Measurements from ENCODE around the gene ANXA6.

ANXA6 gene

GRCh38 chr5:151151263-151151660 lies 6.3 kb downstream of the ANXA6 start:
- DNase-seq = no peak

GRCh38 chr5:151150471-151151262 lies 6.9 kb downstream of the ANXA6 start:
- no peak for DNase-seq

GRCh38 chr5:151148583-151148982 lies 9.0 kb downstream of the ANXA6 start:
- DNase-seq = no peak

GRCh38 chr5:151147033-151147432 lies 10.5 kb downstream of the ANXA6 start:
- DNase-seq = no peak

GRCh38 chr5:151146061-151146460 lies 11.5 kb downstream of the ANXA6 start:
- DNase-seq = no peak

- DNase-seq = no peak
Observed at GRCh38 chr5:151144922-151145321, 12.7 kb downstream of the ANXA6 start.

GRCh38 chr5:151144275-151144674 lies 13.3 kb downstream of the ANXA6 start:
- DNase-seq = no peak

- DNase-seq = no peak
Observed at GRCh38 chr5:151143645-151144044, 13.9 kb downstream of the ANXA6 start.

GRCh38 chr5:151142933-151143332 lies 14.6 kb downstream of the ANXA6 start:
- DNase-seq = no peak

GRCh38 chr5:151141535-151141934 lies 16.0 kb downstream of the ANXA6 start:
- no peak for DNase-seq

GRCh38 chr5:151140686-151141459 lies 16.7 kb downstream of the ANXA6 start:
- no peak for DNase-seq

- DNase-seq = no peak
Observed at GRCh38 chr5:151139646-151140045, 17.9 kb downstream of the ANXA6 start.

- no peak for DNase-seq
Observed at GRCh38 chr5:151139015-151139414, 18.6 kb downstream of the ANXA6 start.

GRCh38 chr5:151138114-151138513 lies 19.5 kb downstream of the ANXA6 start:
- no peak for DNase-seq

- no peak for DNase-seq
Observed at GRCh38 chr5:151137067-151137825, 20.3 kb downstream of the ANXA6 start.

GRCh38 chr5:151134228-151134627 lies 23.4 kb downstream of the ANXA6 start:
- no peak for DNase-seq

GRCh38 chr5:151132963-151133362 lies 24.6 kb downstream of the ANXA6 start:
- DNase-seq = no peak

- no peak for DNase-seq
Observed at GRCh38 chr5:151130922-151131891, 26.4 kb downstream of the ANXA6 start.

- DNase-seq = no peak
Observed at GRCh38 chr5:151130235-151130921, 27.2 kb downstream of the ANXA6 start.

- no peak for DNase-seq
Observed at GRCh38 chr5:151128817-151129216, 28.8 kb downstream of the ANXA6 start.

GRCh38 chr5:151127926-151128325 lies 29.7 kb downstream of the ANXA6 start:
- no peak for DNase-seq

GRCh38 chr5:151126199-151126645 lies 31.4 kb downstream of the ANXA6 start:
- no peak for DNase-seq

Data from NCI-H2081 treated with DMSO at 0.1 percent for 48 hours (cell line).